Neural progenitor cell (in vitro differentiated cells): Measurements from ENCODE around the gene BMPR1B. TPM values are rescaled to one million over a fixed set of nuclear protein-coding genes. Genes with fewer than 3 reads are reported as not detected.

Experiments
- DNase-seq: peaks from one replicate; pipeline ENCODE4 v3.0.0-alpha.2; 2016; ENCODE audit warnings: low spot score
- H2AFZ ChIP-seq: fragments of 200-600 bp; sonication (generic); replicated peaks from 2 replicates; pipeline ENCODE4 v1.6.1; 2016; ENCODE audit warnings: antibody characterized with exemption
- H3F3A ChIP-seq: fragments of 200-600 bp; sonication (generic); 2 replicates; pipeline ENCODE4 v1.6.1; 2016; ENCODE audit warnings: antibody characterized with exemption, low read depth
- H3K27ac ChIP-seq: fragments of 200-600 bp; sonication (generic); 2 replicates; pipeline ENCODE4 v1.5.1; 2016; ENCODE audit warnings: mild to moderate bottlenecking
- H3K27me3 ChIP-seq: fragments of 200-600 bp; sonication (generic); 2 replicates; pipeline ENCODE4 v1.6.1; 2016; ENCODE audit warnings: mild to moderate bottlenecking, moderate library complexity
- H3K36me3 ChIP-seq: fragments of 200-600 bp; sonication (generic); 2 replicates; pipeline ENCODE4 v1.5.1; 2016
- H3K4me1 ChIP-seq: fragments of 200-600 bp; sonication (generic); 2 replicates; pipeline ENCODE4 v1.6.1; 2016; ENCODE audit warnings: mixed run types
- H3K4me2 ChIP-seq: fragments of 200-600 bp; sonication (generic); 2 replicates; pipeline ENCODE4 v1.6.1; 2016
- H3K4me3 ChIP-seq: fragments of 200-600 bp; sonication (generic); 2 replicates; pipeline ENCODE4 v1.5.1; 2016
- H3K79me2 ChIP-seq: fragments of 200-600 bp; sonication (generic); 2 replicates; pipeline ENCODE4 v1.6.1; 2016; ENCODE audit warnings: low read depth
- H3K9ac ChIP-seq: fragments of 200-600 bp; sonication (generic); 2 replicates; pipeline ENCODE4 v1.6.1; 2016
- H3K9me3 ChIP-seq: fragments of 200-600 bp; sonication (generic); 2 replicates; pipeline ENCODE4 v1.5.1; 2016; ENCODE audit warnings: low read depth
- H4K20me1 ChIP-seq: fragments of 200-600 bp; sonication (generic); 2 replicates; pipeline ENCODE4 v1.6.1; 2016; ENCODE audit warnings: low read depth
- H3K27ac Mint-ChIP-seq: 3 replicates; pipeline ENCODE4 v1.8.0; 2021; ENCODE audit warnings: mixed read lengths
- H3K27me3 Mint-ChIP-seq: 2 replicates; pipeline ENCODE4 v1.8.0; 2022; ENCODE audit warnings: low read depth, mild to moderate bottlenecking, inconsistent platforms, moderate library complexity, mixed read lengths; ENCODE audit not compliant: insufficient read depth
- H3K36me3 Mint-ChIP-seq: 3 replicates; pipeline ENCODE4 v1.8.0; 2021; ENCODE audit warnings: mixed read lengths
- H3K4me1 Mint-ChIP-seq: 3 replicates; pipeline ENCODE4 v1.8.0; 2021; ENCODE audit warnings: mixed read lengths
- H3K4me3 Mint-ChIP-seq: 3 replicates; pipeline ENCODE4 v1.8.0; 2021; ENCODE audit warnings: mild to moderate bottlenecking, moderate library complexity, mixed read lengths
- H3K9me3 Mint-ChIP-seq: 3 replicates; pipeline ENCODE4 v1.8.0; 2020; ENCODE audit warnings: mixed read lengths
- EZH2 ChIP-seq: fragments of 200-600 bp; sonication (generic); IDR thresholded peaks from 2 replicates; pipeline ENCODE4 v1.6.1; 2017; ENCODE audit warnings: antibody characterized with exemption, mild to moderate bottlenecking, moderate library complexity
- EZH2phosphoT487 ChIP-seq: fragments of 200-600 bp; sonication (generic); IDR thresholded peaks from 2 replicates; pipeline ENCODE4 v1.6.1; 2017; ENCODE audit warnings: antibody characterized with exemption
- total RNA-seq: library from RNA; depleted of rRNA; stranded (reverse); fragments of >200 nt; gene quantifications from 2 replicates; pipeline ENCODE4 v1.2.3, GENCODE V29; 2015; ENCODE audit warnings: low replicate concordance
- TF ChIP-seq, protein P1 (sequence below): fragments of 200-600 bp; sonication (generic); IDR thresholded peaks from 2 replicates; pipeline ENCODE4 v1.5.1; 2017; ENCODE audit warnings: antibody characterized with exemption, mild to moderate bottlenecking

The BMPR1B gene
- total RNA-seq, 1 donor from 2014 or later = 2.7 TPM

DNA sequence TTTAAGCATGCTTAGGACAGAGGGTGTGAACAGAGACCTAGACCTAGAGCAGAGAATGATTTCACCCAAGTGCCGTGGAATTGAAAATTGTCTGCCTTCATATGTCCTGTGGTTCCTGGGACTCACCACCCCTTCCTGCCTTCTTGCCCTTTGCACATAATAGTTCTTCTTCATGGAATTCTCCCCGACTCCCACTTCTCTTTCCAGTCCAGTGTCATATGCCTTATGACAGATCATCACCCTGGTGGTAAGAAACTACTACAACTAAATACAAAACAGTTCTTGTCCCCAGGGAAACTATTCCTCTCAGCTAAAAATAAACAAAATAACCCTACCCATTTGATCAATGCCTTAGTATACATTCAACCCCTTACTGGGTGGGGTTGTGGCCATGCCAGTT, 43.3 kb downstream of the BMPR1B start:
- Histone ChIP-seq H2AFZ (no peak overlapping the region), H3K9ac (no peak overlapping the region), H3K4me1 (no peaks in the 10 kb centered on the region), H3K36me3 (no peaks in the 10 kb centered on the region), H4K20me1 (no peaks in the 10 kb centered on the region), H3K27ac (no peak overlapping the region), H3K4me3 (no peak overlapping the region), H3K79me2 (no peaks in the 10 kb centered on the region), H3K4me2 (no peak overlapping the region), H3F3A (no peaks in the 10 kb centered on the region), H3K9me3 (no peaks in the 10 kb centered on the region), H3K27me3 (no peaks in the 10 kb centered on the region)
- Mint-ChIP-seq H3K36me3 (peaks cover 4% of the 10 kb centered on the region), H3K27ac (no peak overlapping the region), H3K4me1 (peaks cover 15% of the 10 kb centered on the region), H3K27me3 (no peaks in the 10 kb centered on the region), H3K4me3 (no peak overlapping the region), H3K9me3 (no peaks in the 10 kb centered on the region)
- TF ChIP-seq EZH2phosphoT487 (no peak), EZH2 (no peak)
- TF ChIP-seq, protein P1, sequence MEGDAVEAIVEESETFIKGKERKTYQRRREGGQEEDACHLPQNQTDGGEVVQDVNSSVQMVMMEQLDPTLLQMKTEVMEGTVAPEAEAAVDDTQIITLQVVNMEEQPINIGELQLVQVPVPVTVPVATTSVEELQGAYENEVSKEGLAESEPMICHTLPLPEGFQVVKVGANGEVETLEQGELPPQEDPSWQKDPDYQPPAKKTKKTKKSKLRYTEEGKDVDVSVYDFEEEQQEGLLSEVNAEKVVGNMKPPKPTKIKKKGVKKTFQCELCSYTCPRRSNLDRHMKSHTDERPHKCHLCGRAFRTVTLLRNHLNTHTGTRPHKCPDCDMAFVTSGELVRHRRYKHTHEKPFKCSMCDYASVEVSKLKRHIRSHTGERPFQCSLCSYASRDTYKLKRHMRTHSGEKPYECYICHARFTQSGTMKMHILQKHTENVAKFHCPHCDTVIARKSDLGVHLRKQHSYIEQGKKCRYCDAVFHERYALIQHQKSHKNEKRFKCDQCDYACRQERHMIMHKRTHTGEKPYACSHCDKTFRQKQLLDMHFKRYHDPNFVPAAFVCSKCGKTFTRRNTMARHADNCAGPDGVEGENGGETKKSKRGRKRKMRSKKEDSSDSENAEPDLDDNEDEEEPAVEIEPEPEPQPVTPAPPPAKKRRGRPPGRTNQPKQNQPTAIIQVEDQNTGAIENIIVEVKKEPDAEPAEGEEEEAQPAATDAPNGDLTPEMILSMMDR = no peak
- DNase-seq = no peak

DNA sequence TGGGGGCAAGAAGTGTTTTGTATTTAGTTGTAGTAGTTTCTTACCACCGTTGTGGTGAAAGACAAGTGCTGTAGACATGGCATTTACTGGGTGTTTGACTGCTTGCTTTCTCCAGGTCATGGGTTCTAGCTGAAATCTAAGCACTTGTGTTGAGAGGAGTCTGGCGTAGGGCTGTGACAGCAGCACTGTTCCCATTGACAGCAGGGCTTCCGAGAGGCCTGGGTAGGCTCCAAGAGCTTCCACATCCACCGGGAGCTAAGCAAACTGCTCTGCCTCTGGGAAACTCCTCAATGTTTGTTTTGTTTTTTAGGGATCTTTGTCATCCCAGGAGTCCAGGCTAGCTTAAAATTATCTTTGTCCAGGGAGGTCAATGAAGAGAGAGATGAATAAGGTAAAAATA, 44.3 kb downstream of the BMPR1B start:
- no peak overlapping the region for H3K9ac ChIP-seq
- no peak overlapping the region for H3K27ac Mint-ChIP-seq

DNA sequence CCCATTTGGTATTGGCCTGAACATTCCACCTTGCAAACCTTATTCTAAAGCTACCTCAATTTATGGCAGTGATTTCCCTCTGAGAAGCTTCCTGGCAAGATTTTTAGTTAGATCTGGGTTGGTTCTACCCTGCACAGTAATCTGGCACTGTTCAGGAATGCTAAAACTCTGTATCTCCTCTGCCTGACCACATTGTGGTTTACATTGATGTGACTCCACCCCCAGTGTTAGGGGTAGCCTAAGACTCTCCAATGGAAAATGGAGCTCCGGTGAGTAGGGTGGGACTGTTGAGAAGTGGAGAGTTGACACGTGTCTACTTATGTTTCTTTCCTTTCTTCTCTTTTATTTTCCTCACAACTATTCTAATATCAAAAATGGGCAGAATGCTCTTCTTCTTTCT, 45.4 kb downstream of the BMPR1B start:
- no peak for TF ChIP-seq EZH2phosphoT487
- TF ChIP-seq EZH2 = no peak
- TF ChIP-seq, protein P1 = no peak
- Mint-ChIP-seq H3K27me3 (no peaks in the 10 kb centered on the region), H3K4me3 (no peak overlapping the region), H3K4me1 (peaks cover 18% of the 10 kb centered on the region), H3K9me3 (no peaks in the 10 kb centered on the region), H3K27ac (no peak overlapping the region), H3K36me3 (peaks cover 1% of the 10 kb centered on the region)
- no peaks in the 10 kb centered on the region for H3K4me1 ChIP-seq
- no peak overlapping the region for H3K4me3 ChIP-seq
- no peak overlapping the region for H3K9ac ChIP-seq
- no peak overlapping the region for H3K4me2 ChIP-seq
- no peaks in the 10 kb centered on the region for H3K79me2 ChIP-seq
- no peak overlapping the region for H2AFZ ChIP-seq
- no peak overlapping the region for H3K27ac ChIP-seq
- H3K9me3 ChIP-seq = no peaks in the 10 kb centered on the region
- no peaks in the 10 kb centered on the region for H4K20me1 ChIP-seq
- H3F3A ChIP-seq = no peaks in the 10 kb centered on the region
- H3K36me3 ChIP-seq = no peaks in the 10 kb centered on the region
- DNase-seq = no peak
- no peaks in the 10 kb centered on the region for H3K27me3 ChIP-seq

More for the DNA sequence above, 44.3 kb downstream of the BMPR1B start:
- Histone ChIP-seq H3K27me3 (no peaks in the 10 kb centered on the region), H3K36me3 (no peaks in the 10 kb centered on the region), H4K20me1 (no peaks in the 10 kb centered on the region), H3K4me2 (no peak overlapping the region), H2AFZ (no peak overlapping the region), H3K27ac (no peak overlapping the region), H3F3A (no peaks in the 10 kb centered on the region), H3K4me1 (no peaks in the 10 kb centered on the region), H3K9me3 (no peaks in the 10 kb centered on the region), H3K4me3 (no peak overlapping the region), H3K79me2 (no peaks in the 10 kb centered on the region)
- no peak overlapping the region for H3K4me3 Mint-ChIP-seq
- DNase-seq = no peak
- H3K27me3 Mint-ChIP-seq = no peaks in the 10 kb centered on the region
- TF ChIP-seq, protein P1 = no peak
- TF ChIP-seq EZH2phosphoT487 (no peak), EZH2 (no peak)
- H3K36me3 Mint-ChIP-seq = peaks cover 1% of the 10 kb centered on the region
- H3K4me1 Mint-ChIP-seq = peaks cover 18% of the 10 kb centered on the region
- no peaks in the 10 kb centered on the region for H3K9me3 Mint-ChIP-seq
